ENCODE measurements around the gene TMEM144.

Gene TMEM144

GRCh38 chr4:158209825-158210807 is at the start of gene TMEM144:
Gene TMEM144, plus strand, starts transcription at chr4:158210486. Its CDS starts 2,182 bp downstream, at chr4:158212668.
- DNase-seq = peak; percentile 12 to 58

GRCh38 chr4:158161551-158162354 is 48.5 kb upstream of the TMEM144 start:
- no peak for DNase-seq

- DNase-seq = no peak
These were observed 47.7 kb upstream of the TMEM144 start for GRCh38 chr4:158162631-158163030.

GRCh38 chr4:158163941-158164767 is 46.1 kb upstream of the TMEM144 start:
- no peak for DNase-seq

- DNase-seq = no peak
These were observed 45.5 kb upstream of the TMEM144 start for GRCh38 chr4:158164768-158165213.

GRCh38 chr4:158166701-158167100 is 43.6 kb upstream of the TMEM144 start:
- no peak for DNase-seq

GRCh38 chr4:158168606-158169005 is 41.7 kb upstream of the TMEM144 start:
- DNase-seq = no peak

- DNase-seq = no peak
These were observed 40.8 kb upstream of the TMEM144 start for GRCh38 chr4:158169506-158169905.

GRCh38 chr4:158169931-158170690 is 40.2 kb upstream of the TMEM144 start:
- peak; percentile 90 to 92 for DNase-seq

GRCh38 chr4:158170691-158171561 is 39.4 kb upstream of the TMEM144 start:
- DNase-seq = peak in 1 of 2 experiments; percentile 38

GRCh38 chr4:158172261-158173258 is 37.7 kb upstream of the TMEM144 start, which contains the start of gene GASK1B:
Gene GASK1B, minus strand, starts transcription at chr4:158173025. Its CDS starts 1,650 bp downstream, at chr4:158171375.
- peak; percentile 20 to 54 for DNase-seq

GRCh38 chr4:158176108-158176507 is 34.2 kb upstream of the TMEM144 start:
- DNase-seq = no peak

- peak in 1 of 2 experiments; percentile 78 for DNase-seq
These were observed 33.5 kb upstream of the TMEM144 start for GRCh38 chr4:158176776-158177175.

- no peak for DNase-seq
These were observed 30.8 kb upstream of the TMEM144 start for GRCh38 chr4:158179465-158179864.

- DNase-seq = no peak
These were observed 28.4 kb upstream of the TMEM144 start for GRCh38 chr4:158181906-158182305.

- no peak for DNase-seq
These were observed 27.6 kb upstream of the TMEM144 start for GRCh38 chr4:158182736-158183135.

- DNase-seq = no peak
These were observed 23.5 kb upstream of the TMEM144 start for GRCh38 chr4:158186815-158187214.

- DNase-seq = no peak
These were observed 20.9 kb upstream of the TMEM144 start for GRCh38 chr4:158189422-158189821.

GRCh38 chr4:158190718-158191117 is 19.6 kb upstream of the TMEM144 start:
- DNase-seq = no peak

All from NCI-H526 (cell line).